Adrenal gland (tissue), 5 donors: Measurements from ENCODE around the gene RAMAC.

Experiments used
- CTCF ChIP-seq, 6 experiments: fragments of 450-650 bp in 4 of 6; fragments of 200-600 bp in 2 of 6; sonication (generic) in 1 of 6; IDR thresholded peaks; 1 replicate in 5 of 6; 2 replicates in 1 of 6; pipeline versions ENCODE4 v1.5.1 to v1.8.0; 2016 to 2021; ENCODE audit warnings: antibody characterized with exemption in 6 of 6, mild to moderate bottlenecking in 2 of 6, moderate library complexity in 1 of 6
- POLR2A ChIP-seq, 2 donors: fragments of 450-650 bp; IDR thresholded peaks; one replicate each; pipeline ENCODE4 v1.6.1; 2017; ENCODE audit warnings: antibody characterized with exemption in 2 of 2, mild to moderate bottlenecking in 2 of 2, moderate library complexity in 1 of 2
- donor health status: DM: no; HTN: no; CAD: no.

DNA sequence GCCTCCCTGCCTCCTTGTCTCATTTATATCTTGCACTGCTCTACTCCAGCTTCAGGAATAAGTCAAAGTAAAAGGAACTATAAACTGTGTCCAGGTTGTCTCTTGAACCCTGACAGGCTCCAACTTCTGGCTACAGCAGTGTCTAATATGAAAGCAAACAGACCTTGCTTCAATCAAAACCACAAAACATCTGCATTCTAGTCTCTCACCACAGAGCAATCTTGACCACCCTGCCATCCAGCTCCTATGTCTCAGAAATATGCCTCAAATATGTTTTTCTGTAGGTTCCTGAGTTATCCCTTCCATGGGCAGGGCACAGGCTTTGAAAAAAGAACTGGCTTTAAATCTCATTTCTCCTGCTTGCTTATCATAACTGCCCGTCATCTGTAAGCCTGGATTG lies 13.0 kb upstream of the RAMAC start:
- TF ChIP-seq CTCF (IDR thresholded peaks at IDR 0.05) (no peak), POLR2A (IDR thresholded peaks at IDR 0.05) (no peak)
